T-helper 9 cell (primary cell): Measurements from ENCODE around the gene EPHX1.

Experiments
- DNase-seq: peaks from one replicate; pipeline ENCODE4 v3.0.0-alpha.2; 2020

EPHX1 gene

GRCh38 chr1:225865514-225865913, 55.6 kb downstream of the EPHX1 start:
- no peak for DNase-seq

- peak; percentile 57 for DNase-seq
These were observed 56.3 kb downstream of the EPHX1 start for GRCh38 chr1:225866061-225866837.

GRCh38 chr1:225866981-225867380, 57.1 kb downstream of the EPHX1 start:
- no peak for DNase-seq

- DNase-seq, result no peak
These were observed 58.9 kb downstream of the EPHX1 start for GRCh38 chr1:225868631-225869330.

- DNase-seq, result no peak
These were observed 61.0 kb downstream of the EPHX1 start for GRCh38 chr1:225870911-225871310.

GRCh38 chr1:225871359-225872074, 61.6 kb downstream of the EPHX1 start:
- no peak for DNase-seq

- DNase-seq, result no peak
These were observed 62.1 kb downstream of the EPHX1 start for GRCh38 chr1:225872075-225872430.

- no peak for DNase-seq
These were observed 63.4 kb downstream of the EPHX1 start for GRCh38 chr1:225873281-225873850.

- no peak for DNase-seq
These were observed 64.5 kb downstream of the EPHX1 start for GRCh38 chr1:225874431-225874830.

- no peak for DNase-seq
These were observed 65.3 kb downstream of the EPHX1 start for GRCh38 chr1:225875044-225875815.

GRCh38 chr1:225876900-225877510, 67.1 kb downstream of the EPHX1 start:
- no peak for DNase-seq

- DNase-seq, result no peak
These were observed 67.7 kb downstream of the EPHX1 start for GRCh38 chr1:225877580-225877979.

- DNase-seq, result no peak
These were observed 68.4 kb downstream of the EPHX1 start for GRCh38 chr1:225878282-225878681.

- no peak for DNase-seq
These were observed 69.7 kb downstream of the EPHX1 start for GRCh38 chr1:225879521-225880221.

GRCh38 chr1:225880222-225880588, 70.3 kb downstream of the EPHX1 start:
- no peak for DNase-seq

- no peak for DNase-seq
These were observed 70.7 kb downstream of the EPHX1 start for GRCh38 chr1:225880636-225881035.

- no peak for DNase-seq
These were observed 71.4 kb downstream of the EPHX1 start for GRCh38 chr1:225881081-225881958.

GRCh38 chr1:225881959-225882693, 72.2 kb downstream of the EPHX1 start, which contains the start of gene TMEM63A:
TSS of gene TMEM63A (minus strand) at chr1:225882380. CDS start at chr1:225877580, 4,800 bp downstream.
- DNase-seq, result peak; percentile 91
